ENCODE data around the gene IRF4.

The IRF4 gene

GRCh38 chr6:385614-386013 is 5.9 kb upstream of the IRF4 start:
- no peak overlapping the region for H3K27ac ChIP-seq (ENCODE audit: extremely low read depth, low read depth, low read length)
- no peaks in the 10 kb centered on the region for H3K36me3 ChIP-seq (ENCODE audit: control insufficient read depth in 2 of 2, insufficient read depth in 1 of 2, low read length in 2 of 2)
- H3K4me3 ChIP-seq (ENCODE audit: low read depth, low read length), result no peak overlapping the region
- TF ChIP-seq ZBTB49 (tag by site-specific recombination; IDR thresholded peaks at IDR 0.05; ENCODE audit: low read depth) (no peak), ZNF398 (tag by site-specific recombination; IDR thresholded peaks at IDR 0.05) (no peak), ZNF223 (tag by site-specific recombination; IDR thresholded peaks at IDR 0.05) (no peak), ZNF701 (tag by site-specific recombination; IDR thresholded peaks at IDR 0.05) (no peak), ZNF555 (tag by site-specific recombination; conservative IDR thresholded peaks at IDR 0.05) (no peak), ZNF335 (tag by site-specific recombination; conservative IDR thresholded peaks at IDR 0.05) (no peak), ZNF121 (tag by site-specific recombination; IDR thresholded peaks at IDR 0.05) (no peak), ZFP3 (tag by site-specific recombination; IDR thresholded peaks at IDR 0.05; ENCODE audit: low read depth) (no peak), ZSCAN4 (tag by site-specific recombination; IDR thresholded peaks at IDR 0.05) (no peak), ZNF558 (tag by site-specific recombination; IDR thresholded peaks at IDR 0.05) (no peak), RBAK (tag by site-specific recombination; IDR thresholded peaks at IDR 0.05) (no peak), REST (tag by site-specific recombination; IDR thresholded peaks at IDR 0.05) (no peak), ZNF837 (tag by site-specific recombination; IDR thresholded peaks at IDR 0.05) (no peak), ZNF184 (tag by site-specific recombination; IDR thresholded peaks at IDR 0.05) (no peak)
- no peaks in the 10 kb centered on the region for H3K9me3 ChIP-seq (ENCODE audit: control insufficient read depth, insufficient read depth, low read depth, low read length)
- no peaks in the 10 kb centered on the region for H3K4me1 ChIP-seq (ENCODE audit: control insufficient read depth, insufficient read depth, low read length)
- ChIA-PET POLR2A (no interaction called here), CTCF (no interaction called here)

GRCh38 chr6:386688-387266 is 4.8 kb upstream of the IRF4 start:
- H3K4me1 ChIP-seq (ENCODE audit: control insufficient read depth, insufficient read depth, low read length), result no peaks in the 10 kb centered on the region; the same call in 1 of the 2 replicates
- H3K9me3 ChIP-seq (ENCODE audit: control insufficient read depth, insufficient read depth, low read depth, low read length), result no peaks in the 10 kb centered on the region
- H3K27ac ChIP-seq (ENCODE audit: extremely low read depth, low read depth, low read length), result no peak overlapping the region
- no peak overlapping the region for H3K4me3 ChIP-seq (ENCODE audit: low read depth, low read length)
- CTCF ChIA-PET, result no interaction called here
- POLR2A ChIA-PET, result no interaction called here
- H3K36me3 ChIP-seq (ENCODE audit: control insufficient read depth in 2 of 2, insufficient read depth in 1 of 2, low read length in 2 of 2), result no peaks in the 10 kb centered on the region
- TF ChIP-seq ZNF692 (tag by site-specific recombination; IDR thresholded peaks at IDR 0.05) (no peak), ZBTB21 (tag by site-specific recombination; IDR thresholded peaks at IDR 0.05) (no peak), ZBTB20 (tag by site-specific recombination; IDR thresholded peaks at IDR 0.05) (no peak), ZNF112 (tag by site-specific recombination; IDR thresholded peaks at IDR 0.05) (no peak), ZNF2 (tag by site-specific recombination; IDR thresholded peaks at IDR 0.05) (no peak), KLF17 (tag by site-specific recombination; IDR thresholded peaks at IDR 0.05) (no peak), ZNF560 (tag by site-specific recombination; IDR thresholded peaks at IDR 0.05; ENCODE audit: borderline replicate concordance) (no peak), ZNF473 (tag by site-specific recombination; IDR thresholded peaks at IDR 0.05) (no peak), ZXDB (tag by site-specific recombination; IDR thresholded peaks at IDR 0.05) (no peak), ZFHX2 (tag by site-specific recombination; conservative IDR thresholded peaks at IDR 0.05) (no peak), ZNF549 (tag by site-specific recombination; IDR thresholded peaks at IDR 0.05) (no peak), ZNF707 (tag by site-specific recombination; IDR thresholded peaks at IDR 0.05) (no peak)
